Dermis blood vessel endothelial cell (primary cell): ENCODE data around the gene BAMBI. TPM values are rescaled to one million over a fixed set of nuclear protein-coding genes. Genes with fewer than 3 reads are reported as not detected.

Experiments used
- DNase-seq: peaks from one replicate; pipeline ENCODE4 v3.0.0; 2010
- total RNA-seq: library from RNA; depleted of rRNA; stranded (reverse); fragments of >200 nt; gene quantifications from 2 replicates; pipeline ENCODE4 v1.2.3, GENCODE V29; 2014

BAMBI gene
- total RNA-seq, 1 donor from 2014 or later, result 2.4 TPM

DNA sequence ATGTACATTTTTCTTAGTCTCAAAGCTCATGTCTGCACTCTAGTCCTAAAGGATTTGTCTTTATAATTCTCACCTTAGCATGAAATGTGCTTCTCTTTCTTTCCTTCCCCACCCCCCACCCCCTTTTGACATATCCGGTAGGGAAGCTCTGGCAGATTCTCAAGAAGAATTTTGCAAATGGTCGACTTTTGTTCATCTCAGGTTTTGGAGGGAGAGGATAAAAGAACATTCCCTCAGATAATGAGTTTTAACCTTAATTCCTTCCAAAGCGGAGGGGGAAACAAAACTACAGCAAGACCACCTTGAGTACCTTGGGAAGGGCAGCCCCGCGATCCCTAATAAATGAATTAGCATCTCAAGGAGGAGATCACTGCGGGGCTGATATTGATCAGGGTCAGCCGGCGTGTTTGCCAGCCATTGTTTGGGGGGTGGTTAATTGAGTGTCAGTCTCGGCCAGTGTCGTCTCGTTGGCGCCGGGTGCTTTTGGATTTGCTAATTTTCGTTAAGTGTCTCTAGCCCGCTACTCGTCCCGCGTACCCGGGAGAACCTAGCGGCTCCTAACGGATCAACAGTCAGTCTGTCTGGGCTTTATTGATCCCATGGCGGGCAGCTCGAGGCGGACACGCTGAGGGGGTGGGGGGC is 874 bp upstream of the BAMBI start:
- DNase-seq, result peak; percentile 30

DNA sequence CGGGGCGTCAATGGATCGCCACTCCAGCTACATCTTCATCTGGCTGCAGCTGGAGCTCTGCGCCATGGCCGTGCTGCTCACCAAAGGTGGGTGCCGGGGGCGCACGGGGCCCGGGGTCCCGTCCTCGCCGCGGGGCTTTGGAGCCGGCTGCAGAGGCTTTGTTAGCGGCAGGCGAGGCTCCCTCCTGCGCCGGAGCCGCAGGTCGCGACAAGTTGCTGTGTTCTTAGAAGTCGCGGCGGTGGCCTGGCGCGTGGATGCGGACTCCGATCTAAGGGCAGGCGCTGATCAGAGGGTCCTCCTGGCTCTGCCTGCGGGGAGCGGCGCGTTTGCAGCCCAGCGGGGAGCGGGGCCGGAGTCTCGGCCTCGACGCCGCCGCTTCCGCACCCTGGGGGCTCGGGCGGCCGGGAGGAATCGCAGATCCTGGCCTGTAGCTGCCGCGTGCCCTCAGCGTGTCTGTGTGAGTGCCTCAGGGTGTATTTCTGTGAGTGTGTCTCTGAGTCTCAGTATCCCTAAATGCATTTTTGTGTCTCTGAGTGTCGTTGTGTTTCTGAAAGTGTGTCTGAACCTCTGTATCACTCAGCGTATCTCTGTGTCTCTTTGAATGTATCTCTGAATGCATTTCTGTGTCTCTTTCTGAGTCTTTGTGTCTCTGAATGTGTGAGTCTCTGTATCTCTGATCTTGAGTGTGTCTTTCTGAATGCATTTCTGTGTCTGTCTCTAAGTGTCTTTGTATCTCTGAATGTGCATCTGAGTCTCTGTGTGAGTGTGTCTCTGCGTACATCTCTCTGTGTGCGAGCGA is 766 bp downstream of the BAMBI start:
- peak; percentile 39 for DNase-seq

DNA sequence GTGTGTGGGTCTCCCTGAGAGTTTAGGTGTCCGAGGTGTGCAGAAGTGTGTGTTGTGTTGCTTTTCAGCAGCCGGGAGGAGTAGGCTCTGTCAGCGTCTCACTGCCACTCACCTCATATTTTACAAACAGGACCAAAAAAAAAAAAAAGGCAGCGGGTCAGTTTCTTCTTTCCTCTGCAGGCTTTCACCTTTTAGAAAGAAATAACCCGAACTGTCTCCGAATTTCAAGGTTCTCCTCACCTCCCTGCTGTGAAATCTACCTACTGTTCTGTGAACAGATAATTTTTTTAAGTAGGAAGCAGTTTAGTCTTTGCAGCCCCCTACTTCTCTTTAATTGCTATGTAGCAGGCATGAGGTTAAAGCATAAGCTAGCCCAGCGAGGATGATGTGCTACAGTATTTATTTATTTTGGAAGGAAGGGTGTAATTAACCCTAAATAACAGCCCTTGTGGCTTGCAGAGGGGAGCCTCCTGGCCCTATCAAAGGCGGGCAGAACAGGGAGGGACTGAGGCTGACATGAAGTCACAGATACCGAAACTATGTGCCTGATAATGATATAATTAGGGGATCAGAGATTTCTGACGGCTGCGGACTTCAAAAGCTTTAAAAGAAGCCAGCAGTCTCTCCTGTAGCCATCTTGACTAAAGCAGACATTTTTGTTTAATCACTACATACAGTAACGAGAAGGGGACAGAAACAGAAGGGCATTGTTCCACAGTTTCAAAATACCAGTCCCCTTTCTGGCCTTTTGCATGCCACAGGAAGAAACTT is 1.6 kb downstream of the BAMBI start:
- DNase-seq, result peak; percentile 21

DNA sequence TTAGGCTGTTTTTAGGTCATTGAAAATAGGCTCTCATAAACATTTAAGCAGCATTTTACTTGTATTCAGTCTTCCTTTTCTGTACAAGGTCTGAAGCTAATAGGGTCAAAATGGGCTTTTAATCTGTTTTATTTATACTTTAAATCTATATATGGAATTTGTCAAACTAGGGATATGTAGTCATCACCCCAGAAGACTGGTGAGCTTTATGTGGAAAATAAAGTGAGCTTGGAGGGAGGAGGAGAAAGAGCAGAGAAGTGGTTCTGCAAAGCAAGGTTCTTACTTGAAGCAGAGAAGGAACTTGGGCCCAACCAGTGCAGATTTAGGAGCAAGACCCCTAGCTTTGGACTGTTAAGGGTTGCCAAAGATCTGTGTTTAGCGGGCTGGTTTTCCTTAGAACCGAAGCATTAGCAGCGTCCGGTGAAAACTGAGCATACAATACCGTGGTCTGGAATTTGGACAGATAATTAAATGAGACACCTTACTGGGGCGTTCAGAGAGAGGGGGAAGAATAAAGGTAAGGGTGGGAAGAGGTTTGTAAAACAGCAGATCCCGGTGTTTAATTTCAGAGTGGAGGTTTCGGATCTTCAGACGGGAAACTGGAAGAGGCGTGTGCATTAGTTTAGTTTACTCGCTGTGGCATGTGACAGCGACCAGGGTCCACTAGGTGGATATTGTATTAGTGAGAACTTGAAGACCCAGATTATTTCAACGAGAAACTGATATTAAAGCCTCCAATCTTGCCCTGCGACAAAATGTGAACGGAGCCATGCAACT is 2.4 kb downstream of the BAMBI start:
- DNase-seq, result peak; percentile 50

DNA sequence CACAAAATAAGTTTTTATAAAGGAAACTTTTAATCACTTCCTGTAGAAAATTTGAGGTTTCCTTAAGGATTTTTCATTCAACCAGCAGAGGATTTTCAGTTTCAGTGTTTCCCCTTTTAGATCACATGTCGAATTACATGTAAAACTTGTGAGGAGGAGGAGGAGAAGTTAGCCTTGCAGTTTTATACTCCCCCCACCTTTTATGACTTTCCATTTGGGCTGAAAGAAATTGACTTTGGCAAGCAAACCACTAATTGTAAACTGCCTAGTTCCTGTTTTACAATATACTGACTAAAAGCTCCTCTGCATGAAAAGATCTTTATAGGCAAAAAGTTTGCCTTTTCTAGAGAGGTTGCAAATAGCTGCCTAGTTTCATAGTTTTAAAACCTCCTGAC is 3.0 kb downstream of the BAMBI start:
- peak; percentile 15 for DNase-seq

DNA sequence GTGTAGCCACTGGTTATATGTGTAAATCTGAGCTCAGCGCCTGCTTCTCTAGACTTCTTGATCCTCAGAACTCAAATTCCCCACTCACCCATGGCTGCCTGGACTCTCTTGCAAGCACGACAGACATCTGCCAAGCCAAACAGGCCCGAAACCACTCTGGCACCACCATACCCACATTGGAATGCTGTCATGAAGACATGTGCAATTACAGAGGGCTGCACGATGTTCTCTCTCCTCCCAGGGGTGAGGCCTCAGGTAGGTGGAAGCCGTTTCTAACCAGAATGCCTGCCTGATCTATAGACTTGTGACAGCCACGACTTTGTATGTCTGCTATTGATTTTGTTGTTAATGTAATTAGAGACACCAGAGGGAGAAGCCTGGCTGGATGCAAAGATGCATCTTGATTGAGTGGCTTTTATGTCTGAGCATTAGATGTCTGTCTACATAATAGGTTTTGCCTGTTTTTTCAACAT is 4.0 kb downstream of the BAMBI start:
- no peak for DNase-seq

DNA sequence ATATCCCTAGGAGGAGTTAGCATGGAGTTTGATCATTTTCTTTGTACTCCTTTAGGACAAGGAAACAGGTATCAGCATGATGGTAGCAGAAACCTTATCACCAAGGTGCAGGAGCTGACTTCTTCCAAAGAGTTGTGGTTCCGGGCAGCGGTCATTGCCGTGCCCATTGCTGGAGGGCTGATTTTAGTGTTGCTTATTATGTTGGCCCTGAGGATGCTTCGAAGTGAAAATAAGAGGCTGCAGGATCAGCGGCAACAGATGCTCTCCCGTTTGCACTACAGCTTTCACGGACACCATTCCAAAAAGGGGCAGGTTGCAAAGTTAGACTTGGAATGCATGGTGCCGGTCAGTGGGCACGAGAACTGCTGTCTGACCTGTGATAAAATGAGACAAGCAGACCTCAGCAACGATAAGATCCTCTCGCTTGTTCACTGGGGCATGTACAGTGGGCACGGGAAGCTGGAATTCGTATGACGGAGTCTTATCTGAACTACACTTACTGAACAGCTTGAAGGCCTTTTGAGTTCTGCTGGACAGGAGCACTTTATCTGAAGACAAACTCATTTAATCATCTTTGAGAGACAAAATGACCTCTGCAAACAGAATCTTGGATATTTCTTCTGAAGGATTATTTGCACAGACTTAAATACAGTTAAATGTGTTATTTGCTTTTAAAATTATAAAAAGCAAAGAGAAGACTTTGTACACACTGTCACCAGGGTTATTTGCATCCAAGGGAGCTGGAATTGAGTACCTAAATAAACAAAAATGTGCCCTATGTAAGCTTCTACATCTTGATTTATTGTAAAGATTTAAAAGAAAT is 4.8 kb downstream of the BAMBI start:
- DNase-seq, result no peak

DNA sequence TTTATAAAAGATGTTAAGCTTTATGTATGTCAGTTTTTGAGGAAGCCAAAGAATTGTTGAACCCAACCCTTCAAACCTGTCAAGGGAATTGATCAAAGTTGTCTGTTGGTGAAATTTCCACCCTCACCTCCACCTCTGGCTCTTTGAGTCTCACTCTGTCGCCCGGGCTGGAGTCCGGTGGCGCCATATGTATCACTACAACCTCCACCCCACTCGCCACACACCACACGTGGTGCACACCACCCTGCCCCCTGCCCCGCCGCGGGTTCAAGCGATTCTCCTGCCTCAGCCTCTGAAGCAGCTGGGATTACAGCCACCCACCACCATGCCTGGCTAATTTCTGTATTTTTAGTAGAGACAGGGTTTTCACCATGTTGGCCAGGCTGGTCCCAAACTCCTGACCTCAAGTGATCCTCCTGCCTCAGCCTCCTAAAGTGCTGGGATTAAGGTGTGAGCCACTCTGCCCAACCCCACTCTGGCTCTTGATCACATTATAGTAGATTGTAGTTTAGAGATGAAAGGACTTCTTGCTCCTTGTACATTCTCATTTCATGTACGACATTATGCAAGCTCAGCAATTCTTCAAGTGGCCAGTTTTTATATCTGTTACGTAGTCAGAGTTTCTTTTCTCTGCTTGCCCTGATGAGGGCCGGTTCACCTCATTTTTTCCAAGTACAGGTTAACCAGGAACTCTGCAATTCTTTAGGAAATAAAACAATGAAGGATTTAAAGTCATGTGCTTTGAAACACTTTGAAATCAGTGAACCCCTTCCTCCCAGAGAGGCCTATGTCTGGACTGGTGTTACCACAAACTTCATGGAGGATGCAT is 7.0 kb downstream of the BAMBI start:
- DNase-seq, result no peak

DNA sequence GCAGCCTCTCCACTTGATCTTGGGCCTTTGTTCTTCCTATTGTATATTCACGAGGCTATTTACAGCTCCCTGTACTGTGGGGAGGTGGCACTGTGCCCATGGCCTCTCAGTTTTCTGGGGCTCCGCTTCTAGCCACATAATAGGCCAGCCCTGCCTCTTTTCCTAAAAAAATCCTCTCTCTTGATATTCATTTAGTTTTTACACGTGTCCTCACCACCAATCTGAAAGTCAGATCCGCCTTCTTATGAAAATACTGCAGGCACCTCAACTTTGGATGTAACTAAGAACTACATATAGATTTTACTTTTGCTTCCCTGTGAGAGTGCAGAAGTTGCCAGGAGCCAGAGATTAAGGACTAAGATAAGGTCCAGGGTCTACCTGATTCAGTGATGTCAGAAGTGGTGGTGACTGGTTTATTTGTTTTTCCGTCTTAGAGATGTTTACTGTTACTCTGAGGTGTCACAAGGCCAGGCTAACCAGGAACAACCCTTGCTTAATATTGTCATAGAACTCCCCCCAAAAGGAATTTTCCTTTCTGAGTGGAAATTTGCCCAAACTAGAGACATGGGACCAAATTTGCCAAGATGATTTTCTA is 7.8 kb downstream of the BAMBI start:
- DNase-seq, result no peak

DNA sequence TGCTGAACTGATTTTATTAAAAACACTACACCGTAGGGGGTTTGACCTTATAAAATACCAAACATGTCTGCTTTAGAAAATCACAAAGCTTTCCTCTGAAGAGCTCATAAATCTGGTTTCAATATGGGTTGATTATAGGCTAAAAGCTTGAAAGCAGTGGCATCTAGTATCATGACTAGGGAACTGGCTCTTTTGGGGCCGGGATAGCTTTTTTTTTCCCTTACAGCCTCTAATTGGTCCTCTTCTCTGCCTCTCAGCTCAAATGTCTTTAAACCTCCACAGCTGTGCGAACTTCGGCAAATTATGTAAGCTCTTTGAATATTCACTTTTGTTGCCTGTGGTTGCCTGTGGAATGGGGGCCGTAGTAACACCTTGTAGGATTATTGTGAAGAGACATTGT is 8.4 kb downstream of the BAMBI start:
- DNase-seq, result no peak

DNA sequence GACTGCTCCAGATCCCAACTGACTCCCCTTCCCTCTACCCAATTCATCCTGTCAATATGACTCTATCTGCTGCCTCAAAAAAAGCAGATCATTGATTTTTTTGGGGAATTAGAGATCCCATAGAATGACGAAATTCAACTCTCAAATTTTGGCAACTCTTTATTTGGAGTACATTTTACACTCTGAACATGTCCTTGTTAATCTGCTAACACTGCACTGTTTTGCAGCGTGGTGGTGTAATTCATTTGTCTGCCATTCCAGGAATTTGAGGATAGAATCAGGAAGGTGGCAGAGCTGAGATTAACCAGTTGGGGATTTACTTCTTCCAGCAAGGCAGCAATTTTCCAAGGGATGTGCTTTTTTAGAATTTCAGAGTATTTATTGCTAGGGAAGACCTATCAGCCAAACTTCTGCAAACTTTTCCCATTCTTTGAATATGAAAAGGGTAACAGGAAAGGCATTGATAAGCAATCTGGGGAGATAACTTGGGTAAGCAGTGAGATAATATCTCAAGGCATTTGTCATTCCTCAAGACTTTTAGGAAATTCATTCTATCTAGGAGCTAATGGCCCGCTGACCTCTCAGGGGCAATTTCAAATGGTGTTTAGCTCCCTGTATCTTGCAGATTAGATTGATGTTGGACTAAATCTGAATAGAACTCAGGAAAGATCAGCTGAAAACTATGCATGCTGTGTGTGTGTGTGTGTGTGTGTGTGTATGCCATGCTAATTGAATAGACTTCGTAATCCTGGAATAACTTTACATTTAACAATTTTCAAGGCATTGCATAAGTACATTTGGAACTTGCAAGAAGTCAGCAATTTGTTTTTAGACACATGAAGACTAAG is 9.7 kb downstream of the BAMBI start:
- no peak for DNase-seq

DNA sequence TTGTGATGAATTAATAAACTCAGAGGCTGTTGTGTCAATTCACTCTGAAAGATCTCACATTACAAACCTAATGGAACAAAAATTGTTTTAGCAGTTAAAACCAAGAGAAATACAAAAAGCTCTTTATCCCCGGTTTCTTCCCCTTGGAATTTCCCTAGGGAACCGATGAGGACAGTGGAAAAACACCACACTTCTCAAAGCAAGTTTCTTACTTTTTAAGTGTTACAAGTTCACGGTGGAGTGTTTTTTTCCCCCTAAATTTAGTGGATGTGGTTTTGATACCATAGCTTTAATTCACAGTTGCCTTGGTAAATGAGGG is 10.3 kb downstream of the BAMBI start:
- DNase-seq, result no peak

DNA sequence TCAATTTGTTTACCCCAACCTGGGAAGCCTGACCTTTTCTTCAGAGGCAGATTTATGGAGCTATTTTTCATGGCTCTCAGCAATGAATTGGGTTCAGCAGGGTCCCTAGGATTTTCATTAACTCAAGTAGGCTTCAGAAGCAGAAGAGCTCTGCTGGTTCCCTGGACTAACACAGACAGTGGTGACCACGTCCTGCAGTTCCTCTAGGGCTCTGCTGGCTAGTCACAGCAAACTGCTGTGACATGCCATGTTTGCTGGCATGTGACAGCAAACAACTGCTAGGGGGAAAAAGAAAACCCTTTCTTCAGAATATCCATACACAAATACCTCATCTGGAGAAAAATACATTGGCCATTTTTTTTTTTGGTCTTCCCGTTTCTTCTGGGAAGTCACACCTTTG is 13.2 kb downstream of the BAMBI start:
- DNase-seq, result no peak

DNA sequence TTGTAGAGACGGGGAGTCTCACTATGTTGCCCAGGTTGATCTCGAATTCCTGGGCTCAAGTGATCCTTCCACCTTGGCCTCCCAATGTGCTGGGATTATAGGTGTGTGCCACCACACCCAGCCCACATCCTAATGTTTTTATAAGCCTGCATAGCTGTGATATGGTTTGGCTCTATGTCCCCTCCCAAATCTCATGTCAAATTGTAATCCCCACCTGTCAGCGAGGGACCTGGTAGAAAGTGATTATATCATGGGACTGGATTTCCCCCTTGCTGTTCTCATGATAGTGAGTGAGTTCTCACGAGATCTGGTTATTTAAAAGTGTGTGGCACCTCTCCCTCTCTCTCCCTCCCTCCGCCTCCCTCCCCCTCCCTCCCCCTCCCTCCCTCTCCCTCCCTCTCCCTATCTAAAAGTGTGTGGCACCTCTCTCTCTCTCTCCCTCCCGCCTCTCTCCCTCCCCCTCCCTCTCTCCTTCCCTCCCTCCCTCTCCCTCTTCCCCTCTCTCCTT is 13.9 kb downstream of the BAMBI start:
- no peak for DNase-seq

DNA sequence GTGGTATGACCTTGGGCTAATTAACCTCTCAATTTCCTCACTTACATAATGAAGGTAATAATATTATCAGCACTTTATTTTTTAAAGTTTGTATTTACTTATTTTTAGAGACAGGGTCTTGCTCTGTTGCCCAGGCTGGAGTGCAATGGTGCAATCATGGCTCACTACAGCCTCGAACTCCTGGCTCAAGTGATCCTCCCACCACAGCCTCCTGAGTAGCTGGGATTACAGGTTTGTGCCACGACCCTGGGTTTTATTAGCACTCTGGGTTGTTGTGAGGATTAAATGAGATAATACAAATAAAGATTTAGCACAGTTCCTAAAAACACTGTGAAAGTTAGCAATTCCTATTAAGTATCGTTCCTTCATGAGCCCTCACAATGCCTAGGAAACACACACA is 14.7 kb downstream of the BAMBI start:
- DNase-seq, result no peak

DNA sequence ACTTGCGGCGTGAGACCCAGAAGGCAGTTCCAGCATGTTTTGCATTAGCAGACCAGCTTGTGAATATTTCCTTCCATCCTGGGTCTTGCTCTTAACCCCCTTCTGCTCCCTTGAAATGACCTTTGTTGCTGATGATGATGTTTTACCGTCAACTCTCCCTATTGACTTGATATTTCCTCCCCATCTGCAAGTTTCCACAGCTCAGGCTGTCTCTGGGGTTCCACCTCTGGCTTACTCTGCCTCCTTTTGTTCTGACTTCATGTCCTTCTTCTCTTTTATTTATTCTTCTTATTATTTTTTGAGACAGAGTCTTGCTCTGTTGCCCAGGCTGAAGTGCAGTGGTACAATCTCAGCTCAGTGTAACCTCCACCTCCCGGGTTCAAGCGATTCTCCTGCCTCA is 17.2 kb downstream of the BAMBI start:
- no peak for DNase-seq

DNA sequence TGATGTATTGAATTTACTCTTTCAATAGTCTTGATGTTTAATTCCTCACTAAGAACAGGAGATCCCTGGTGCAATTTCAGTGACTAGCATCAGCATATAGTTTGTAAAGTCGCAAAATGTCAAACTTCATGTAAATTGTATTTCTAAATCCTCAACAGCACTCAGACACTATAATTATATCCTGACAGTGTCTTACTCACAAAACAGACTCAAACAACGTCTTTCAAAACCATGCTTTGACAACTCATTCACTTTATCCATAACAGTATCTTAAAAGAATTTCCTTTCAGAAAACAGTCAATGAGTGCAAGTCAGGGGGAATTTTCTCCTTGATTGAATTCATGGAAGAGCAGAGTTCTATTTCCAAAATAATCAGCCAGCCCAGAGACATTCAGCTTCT is 20.8 kb downstream of the BAMBI start:
- no peak for DNase-seq

DNA sequence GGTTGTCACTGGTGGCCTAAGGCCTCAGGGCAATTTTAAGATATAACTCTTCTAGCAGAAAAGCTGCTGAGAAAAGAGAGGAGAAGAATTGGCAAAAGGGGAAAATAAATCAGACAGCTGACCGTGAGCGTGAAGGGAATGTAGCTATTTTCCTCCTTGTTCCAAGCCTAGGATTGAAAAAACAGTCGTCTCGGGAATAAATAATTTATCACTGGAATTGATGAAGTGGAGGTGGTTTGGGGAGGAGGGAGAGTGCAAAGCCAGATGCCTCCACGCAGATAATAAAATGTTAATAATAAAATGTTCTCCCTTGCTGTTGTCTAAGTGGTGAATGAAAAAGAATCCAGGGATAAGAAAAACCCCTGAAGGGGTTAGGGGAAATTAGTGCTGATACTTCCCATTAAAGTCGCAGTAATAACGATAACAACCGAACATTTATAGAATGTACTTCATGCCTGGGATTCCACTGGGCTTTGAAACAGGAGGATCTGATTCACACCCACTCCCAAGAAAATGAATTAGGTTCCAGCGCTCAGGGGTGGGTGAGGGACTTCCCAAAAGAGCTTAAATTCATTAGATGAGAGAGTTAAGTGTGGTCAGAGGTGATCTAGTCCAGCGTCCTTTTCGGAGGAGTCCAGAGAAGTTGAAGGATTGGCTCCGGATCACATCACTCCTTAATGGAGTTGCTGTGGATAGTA is 27.3 kb downstream of the BAMBI start:
- DNase-seq, result no peak

DNA sequence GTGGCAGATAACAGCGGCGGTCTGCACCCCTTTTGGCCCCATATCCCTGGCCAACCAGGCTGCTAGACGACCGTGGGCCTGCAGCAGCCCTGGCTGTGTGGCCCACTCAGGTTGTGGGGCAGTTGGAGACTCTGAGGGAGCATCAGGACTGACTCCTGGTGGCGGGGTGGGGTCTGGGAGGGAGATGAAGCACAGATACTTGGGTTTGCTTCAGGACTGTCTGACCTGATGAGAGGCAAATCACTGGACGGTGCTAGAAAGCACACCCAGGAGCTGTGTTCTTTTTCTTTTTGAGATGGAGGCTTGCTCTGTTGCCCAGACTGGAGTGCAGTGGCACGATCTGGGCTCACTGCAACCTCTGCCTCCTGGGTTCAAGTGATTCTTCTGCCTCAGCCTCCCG is 28.2 kb downstream of the BAMBI start:
- DNase-seq, result no peak
